Peyer's patch (tissue), 4 donors: Measurements from ENCODE around the gene HSPB7. TPM values are rescaled to one million over a fixed set of nuclear protein-coding genes. Genes with fewer than 3 reads are reported as not detected.
"Not testable (repeated sequence)": the region's sequence is repeated elsewhere in the genome, so short reads cannot be mapped to it uniquely, and the experiment has no call there.

ENCODE experiments used
- DNase-seq, 3 donors: peaks; one replicate each; pipeline ENCODE4 v3.0.0-alpha.2; 2017 to 2019
- H3K27ac ChIP-seq, 4 donors: fragments of 200-600 bp; sonication (generic); one replicate each; pipeline ENCODE4 v1.5.1; 2016 to 2019
- H3K27me3 ChIP-seq, 2 donors: fragments of 200-600 bp; sonication (generic); one replicate each; pipeline ENCODE4 v1.5.1; 2019
- H3K36me3 ChIP-seq, 3 donors: fragments of 200-600 bp; sonication (generic); one replicate each; pipeline ENCODE4 v1.5.1; 2016 to 2019
- H3K4me1 ChIP-seq, 4 donors: fragments of 200-600 bp; sonication (generic); one replicate each; pipeline ENCODE4 v1.5.1; 2016 to 2019
- H3K4me3 ChIP-seq, 4 donors: fragments of 200-600 bp; sonication (generic); 1 replicate in 3 of 4; 2 replicates in 1 of 4; pipeline ENCODE4 v1.5.1; 2016 to 2019; ENCODE audit warnings: mild to moderate bottlenecking in 1 of 4
- H3K9me3 ChIP-seq, 4 donors: fragments of 200-600 bp; sonication (generic); one replicate each; pipeline ENCODE4 v1.5.1; 2016 to 2019; ENCODE audit warnings: mild to moderate bottlenecking in 1 of 4
- POLR2A ChIP-seq, 2 donors: fragments of 450-650 bp; IDR thresholded peaks; one replicate each; pipeline ENCODE4 v1.5.1; 2017; ENCODE audit warnings: antibody characterized with exemption in 2 of 2, mild to moderate bottlenecking in 2 of 2, moderate library complexity in 2 of 2
- total RNA-seq, 4 donors: library from RNA; depleted of rRNA; stranded (reverse); fragments of >200 nt; gene quantifications; one replicate each; pipeline ENCODE4 v1.1.0, GENCODE V29; 2016
- TF ChIP-seq, protein P1 (sequence below), 6 experiments: fragments of 450-650 bp in 4 of 6; fragments of 200-600 bp in 2 of 6; sonication (generic) in 1 of 6; IDR thresholded peaks; one replicate each; pipeline ENCODE4 v1.5.1; 2017 to 2019; ENCODE audit warnings: antibody characterized with exemption in 6 of 6, mild to moderate bottlenecking in 3 of 6, moderate library complexity in 1 of 6

HSPB7 gene
- total RNA-seq, 4 donors from 2014 or later, result 1.1 to 5.2 (median 1.1) TPM; not detected in 1

DNA sequence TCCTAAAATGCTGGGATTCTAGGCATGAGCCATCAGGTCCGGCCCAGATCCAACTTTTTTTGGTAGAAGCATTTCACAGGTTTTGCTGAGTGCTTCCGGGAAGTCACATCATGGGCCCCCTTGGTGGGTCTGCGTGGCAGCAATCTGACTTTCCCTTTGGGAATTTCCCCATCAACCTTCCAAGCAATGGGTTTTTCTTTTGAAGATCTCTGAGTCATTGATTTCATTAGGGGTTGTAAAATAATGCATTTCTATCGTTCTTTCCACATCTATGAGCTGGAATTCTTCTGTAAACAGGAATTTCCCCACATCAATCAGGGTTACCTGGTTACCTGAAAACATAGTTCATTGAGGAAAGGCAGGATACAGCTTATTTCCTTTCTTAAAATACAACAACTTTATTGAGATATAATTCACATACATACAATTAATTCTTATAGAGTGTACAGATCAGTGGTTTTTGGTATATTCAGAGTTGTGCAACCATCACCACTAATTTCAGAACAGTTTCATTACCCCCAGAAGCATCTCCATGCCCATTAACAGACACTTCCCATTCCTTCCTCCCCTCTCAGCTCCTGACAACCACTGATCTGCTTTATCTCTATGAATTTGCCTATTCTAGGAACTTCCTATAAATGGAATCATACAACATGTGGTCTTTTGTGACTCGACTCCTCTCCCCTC lies 32.1 kb downstream of the HSPB7 start:
- no peaks in the 10 kb centered on the region for H3K27me3 ChIP-seq
- H3K4me3 ChIP-seq, result no peak overlapping the region
- no peaks in the 10 kb centered on the region for H3K9me3 ChIP-seq
- no peak overlapping the region for H3K27ac ChIP-seq
- no peak for TF ChIP-seq POLR2A (IDR thresholded peaks at IDR 0.05)
- TF ChIP-seq, protein P1, sequence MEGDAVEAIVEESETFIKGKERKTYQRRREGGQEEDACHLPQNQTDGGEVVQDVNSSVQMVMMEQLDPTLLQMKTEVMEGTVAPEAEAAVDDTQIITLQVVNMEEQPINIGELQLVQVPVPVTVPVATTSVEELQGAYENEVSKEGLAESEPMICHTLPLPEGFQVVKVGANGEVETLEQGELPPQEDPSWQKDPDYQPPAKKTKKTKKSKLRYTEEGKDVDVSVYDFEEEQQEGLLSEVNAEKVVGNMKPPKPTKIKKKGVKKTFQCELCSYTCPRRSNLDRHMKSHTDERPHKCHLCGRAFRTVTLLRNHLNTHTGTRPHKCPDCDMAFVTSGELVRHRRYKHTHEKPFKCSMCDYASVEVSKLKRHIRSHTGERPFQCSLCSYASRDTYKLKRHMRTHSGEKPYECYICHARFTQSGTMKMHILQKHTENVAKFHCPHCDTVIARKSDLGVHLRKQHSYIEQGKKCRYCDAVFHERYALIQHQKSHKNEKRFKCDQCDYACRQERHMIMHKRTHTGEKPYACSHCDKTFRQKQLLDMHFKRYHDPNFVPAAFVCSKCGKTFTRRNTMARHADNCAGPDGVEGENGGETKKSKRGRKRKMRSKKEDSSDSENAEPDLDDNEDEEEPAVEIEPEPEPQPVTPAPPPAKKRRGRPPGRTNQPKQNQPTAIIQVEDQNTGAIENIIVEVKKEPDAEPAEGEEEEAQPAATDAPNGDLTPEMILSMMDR (IDR thresholded peaks at IDR 0.05), result no peak
- H3K36me3 ChIP-seq, result no peaks in the 10 kb centered on the region
- no peaks in the 10 kb centered on the region for H3K4me1 ChIP-seq
- peak in 1 of 3 donors; percentile 6 for DNase-seq

GRCh38 chr1:15983275-15983674 lies 34.6 kb downstream of the HSPB7 start:
- TF ChIP-seq, protein P1 (IDR thresholded peaks at IDR 0.05), result no peak
- no peak for TF ChIP-seq POLR2A (IDR thresholded peaks at IDR 0.05)
- no peak for DNase-seq
- H3K36me3 ChIP-seq, result no peaks in the 10 kb centered on the region

GRCh38 chr1:15981679-15982078 lies 36.2 kb downstream of the HSPB7 start:
- no peaks in the 10 kb centered on the region for H3K36me3 ChIP-seq
- no peak overlapping the region for H3K4me3 ChIP-seq
- H3K27ac ChIP-seq, result no peak overlapping the region
- H3K4me1 ChIP-seq, result no peaks in the 10 kb centered on the region
- TF ChIP-seq, protein P1 (IDR thresholded peaks at IDR 0.05), result no peak
- TF ChIP-seq POLR2A (IDR thresholded peaks at IDR 0.05), result no peak
- DNase-seq, result no peak
- H3K27me3 ChIP-seq, result no peaks in the 10 kb centered on the region
- no peaks in the 10 kb centered on the region for H3K9me3 ChIP-seq

More at GRCh38 chr1:15983275-15983674, 34.6 kb downstream of the HSPB7 start:
- Histone ChIP-seq H3K4me3 (no peak overlapping the region), H3K9me3 (no peaks in the 10 kb centered on the region), H3K27me3 (no peaks in the 10 kb centered on the region), H3K4me1 (no peaks in the 10 kb centered on the region), H3K27ac (no peak overlapping the region)

DNA sequence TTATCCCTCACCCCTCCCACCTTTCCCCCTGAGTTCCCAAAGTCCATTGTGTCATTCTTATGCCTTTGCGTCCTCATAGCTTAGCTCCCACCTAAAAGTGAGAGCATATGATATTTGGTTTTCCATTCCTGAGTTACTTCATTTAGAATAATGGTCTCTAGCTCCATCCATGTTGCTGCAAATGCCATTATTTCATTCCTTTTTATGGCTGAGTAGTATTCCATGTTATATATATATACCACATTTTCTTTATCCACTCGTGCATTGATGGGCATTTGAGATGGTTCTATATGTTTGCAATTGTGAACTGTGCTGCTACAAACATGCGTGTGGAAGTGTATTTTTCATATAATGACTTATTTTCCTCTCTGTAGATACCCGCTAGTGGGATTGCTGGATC lies 39.9 kb downstream of the HSPB7 start:
- H3K9me3 ChIP-seq, H3K4me3 ChIP-seq, H3K36me3 ChIP-seq, DNase-seq, H3K27ac ChIP-seq, H3K27me3 ChIP-seq: not testable (repeated sequence)
- H3K4me1 ChIP-seq, result peaks cover 0 to 15% (median 3%) of the 10 kb centered on the region in 4 donors

DNA sequence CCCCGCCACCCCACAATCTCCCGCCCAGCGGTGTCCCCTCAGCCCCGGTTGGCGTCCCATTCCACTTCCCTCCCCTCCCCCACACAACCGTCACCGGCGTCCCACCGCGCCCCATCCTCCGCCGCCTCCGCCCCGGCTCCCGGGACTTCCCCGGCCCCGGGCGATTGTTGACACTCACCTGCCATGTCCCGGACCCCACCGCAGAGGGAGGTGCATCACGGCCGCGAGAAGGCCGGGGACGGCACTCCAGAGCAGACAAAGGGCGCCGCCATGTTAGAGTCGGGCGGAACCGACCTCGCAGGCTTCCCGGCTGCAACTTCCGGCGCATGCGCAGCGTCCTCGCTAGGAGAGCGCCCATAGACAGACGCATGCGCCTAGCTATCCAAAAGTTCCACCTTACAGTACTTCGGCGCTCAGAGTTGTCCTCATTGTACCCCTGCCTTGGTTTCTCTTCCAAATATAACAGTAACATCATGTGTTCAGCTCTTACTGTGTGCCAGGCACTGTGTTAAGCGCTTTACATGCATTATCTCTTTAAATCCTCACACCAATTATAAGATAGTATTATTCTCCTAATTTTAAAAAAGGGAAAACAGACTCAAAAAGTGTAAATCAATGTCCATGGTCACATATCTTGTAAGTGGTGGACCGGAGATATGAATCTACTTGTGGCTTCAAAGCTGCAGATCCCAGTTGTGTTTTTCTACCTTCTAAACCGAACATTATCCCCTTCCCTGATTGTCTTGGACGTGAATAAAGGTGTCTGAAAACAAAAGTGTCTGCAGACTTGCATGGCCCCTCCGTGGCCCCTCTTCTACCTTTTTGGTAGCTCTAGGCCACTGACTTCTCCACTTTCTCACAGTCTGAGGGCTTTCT lies 41.8 kb downstream of the HSPB7 start, which contains the start of gene ZBTB17:
ZBTB17 (minus strand) TSS at position 297 of the 876 bp plus-strand sequence. CDS start 27,606 bp downstream, outside the sequence.
- peaks cover 0 to 15% (median 3%) of the 10 kb centered on the region in 4 donors for H3K4me1 ChIP-seq
- H3K36me3 ChIP-seq, result peaks cover 0 to 10% (median 0%) of the 10 kb centered on the region in 3 donors
- H3K27ac ChIP-seq, result peak within 1 kb of the TSS; percentile 73 to 91 (median 78)
- TF ChIP-seq, protein P1 (IDR thresholded peaks at IDR 0.05), result no peak
- peak; percentile 56 to 67 for TF ChIP-seq POLR2A (IDR thresholded peaks at IDR 0.05)
- H3K9me3 ChIP-seq, result no peaks in the 10 kb centered on the region
- peak; percentile 92 to 98 (median 94) for DNase-seq
- peak within 1 kb of the TSS; percentile 72 to 93 (median 92) for H3K4me3 ChIP-seq
- no peaks in the 10 kb centered on the region for H3K27me3 ChIP-seq
